Putamen (tissue), 1 donor: ENCODE results near the gene ITGB4.
A peak's percentile ranks its signal among the peaks of the same experiment; 100 is the strongest.
"Not testable (repeated sequence)": the region's sequence is repeated elsewhere in the genome, so short reads cannot be mapped to it uniquely, and the experiment has no call there.

Experiments
- DNase-seq: peaks from one replicate; pipeline ENCODE4 v3.0.0-alpha.2; 2016; ENCODE audit warnings: low spot score

ITGB4 gene

GRCh38 chr17:75752802-75753513 lies 31.7 kb downstream of the ITGB4 start:
- DNase-seq, result no peak

- DNase-seq, result peak; percentile 79
Observed at GRCh38 chr17:75753514-75754377, 32.5 kb downstream of the ITGB4 start.

GRCh38 chr17:75754378-75755204 lies 33.3 kb downstream of the ITGB4 start:
- no peak for DNase-seq

GRCh38 chr17:75755205-75755901 lies 34.1 kb downstream of the ITGB4 start:
- DNase-seq, result no peak

- no peak for DNase-seq
Observed at GRCh38 chr17:75755990-75756389, 34.7 kb downstream of the ITGB4 start.

- DNase-seq, result no peak
Observed at GRCh38 chr17:75756451-75757085, 35.3 kb downstream of the ITGB4 start.

- DNase-seq, result no peak
Observed at GRCh38 chr17:75757086-75757681, 35.9 kb downstream of the ITGB4 start.

- no peak for DNase-seq
Observed at GRCh38 chr17:75758131-75758905, 37.1 kb downstream of the ITGB4 start.

- no peak for DNase-seq
Observed at GRCh38 chr17:75759457-75759856, 38.2 kb downstream of the ITGB4 start.

- DNase-seq, result not testable (repeated sequence)
Observed at GRCh38 chr17:75759978-75760640, 38.9 kb downstream of the ITGB4 start.

GRCh38 chr17:75762513-75763268 lies 41.4 kb downstream of the ITGB4 start:
- no peak for DNase-seq

GRCh38 chr17:75763269-75763607 lies 42.0 kb downstream of the ITGB4 start:
- DNase-seq, result no peak

- no peak for DNase-seq
Observed at GRCh38 chr17:75763613-75764416, 42.6 kb downstream of the ITGB4 start.

GRCh38 chr17:75764417-75764710 lies 43.1 kb downstream of the ITGB4 start:
- no peak for DNase-seq

- peak; percentile 64 for DNase-seq
Observed at GRCh38 chr17:75764711-75765421, 43.6 kb downstream of the ITGB4 start, which contains the start of gene GALK1. Gene GALK1 (minus strand): TSS chr17:75765192. CDS start chr17:75765136, 56 bp downstream.

- no peak for DNase-seq
Observed at GRCh38 chr17:75765981-75766380, 44.7 kb downstream of the ITGB4 start.

- no peak for DNase-seq
Observed at GRCh38 chr17:75767881-75768280, 46.6 kb downstream of the ITGB4 start.
